Measurements from ENCODE around the gene MISP3.

DNA sequence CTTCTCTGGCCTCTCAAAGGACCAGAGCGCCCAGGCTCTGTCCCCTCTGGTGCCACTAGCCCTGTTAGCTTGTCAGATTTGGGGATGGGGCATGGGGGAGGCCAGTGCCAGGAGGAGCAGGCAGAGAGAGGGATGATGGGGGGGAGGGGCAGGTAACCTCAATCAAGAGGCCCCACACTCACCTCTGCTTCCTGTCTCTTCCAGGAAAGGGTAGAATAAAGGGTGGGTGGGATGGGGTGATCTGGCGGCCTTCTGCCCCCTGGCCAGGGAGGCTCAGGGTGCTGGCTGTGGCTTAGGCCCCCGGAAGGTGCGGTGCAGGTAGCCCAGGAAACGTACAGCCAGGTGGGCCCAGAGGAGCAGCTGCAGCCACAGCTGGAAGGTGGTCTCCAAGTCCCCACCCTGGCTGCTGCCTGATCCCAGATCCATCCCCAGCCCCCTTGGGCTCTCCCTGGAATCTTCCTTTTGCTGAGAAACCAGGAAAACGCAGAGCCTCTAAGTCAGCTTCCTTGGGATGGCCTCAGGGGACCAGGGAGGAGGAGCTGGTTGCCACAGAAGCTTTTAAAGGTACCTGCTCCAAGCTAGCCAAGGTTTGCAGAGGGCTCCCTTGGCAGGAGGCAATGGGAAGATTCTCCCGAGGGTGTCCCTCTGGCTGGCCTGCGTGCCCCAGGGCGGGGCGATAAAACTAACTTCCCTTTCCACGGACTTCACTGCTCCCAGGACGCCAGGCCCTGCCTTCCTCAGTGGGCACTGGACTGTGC is 39.6 kb downstream of the MISP3 start:
- TF ChIP-seq, protein P1, sequence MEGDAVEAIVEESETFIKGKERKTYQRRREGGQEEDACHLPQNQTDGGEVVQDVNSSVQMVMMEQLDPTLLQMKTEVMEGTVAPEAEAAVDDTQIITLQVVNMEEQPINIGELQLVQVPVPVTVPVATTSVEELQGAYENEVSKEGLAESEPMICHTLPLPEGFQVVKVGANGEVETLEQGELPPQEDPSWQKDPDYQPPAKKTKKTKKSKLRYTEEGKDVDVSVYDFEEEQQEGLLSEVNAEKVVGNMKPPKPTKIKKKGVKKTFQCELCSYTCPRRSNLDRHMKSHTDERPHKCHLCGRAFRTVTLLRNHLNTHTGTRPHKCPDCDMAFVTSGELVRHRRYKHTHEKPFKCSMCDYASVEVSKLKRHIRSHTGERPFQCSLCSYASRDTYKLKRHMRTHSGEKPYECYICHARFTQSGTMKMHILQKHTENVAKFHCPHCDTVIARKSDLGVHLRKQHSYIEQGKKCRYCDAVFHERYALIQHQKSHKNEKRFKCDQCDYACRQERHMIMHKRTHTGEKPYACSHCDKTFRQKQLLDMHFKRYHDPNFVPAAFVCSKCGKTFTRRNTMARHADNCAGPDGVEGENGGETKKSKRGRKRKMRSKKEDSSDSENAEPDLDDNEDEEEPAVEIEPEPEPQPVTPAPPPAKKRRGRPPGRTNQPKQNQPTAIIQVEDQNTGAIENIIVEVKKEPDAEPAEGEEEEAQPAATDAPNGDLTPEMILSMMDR (IDR thresholded peaks at IDR 0.05): no peak
- no peak for TF ChIP-seq POLR2A (IDR thresholded peaks at IDR 0.05)

Measured in uterus (tissue), 2 donors.